HG02610 (cell line): Measurements from ENCODE around the gene DEPDC7.

ENCODE experiments used
- ATAC-seq: cut with Tn5 transposase; IDR thresholded peaks from one replicate; pipeline ENCODE4 v1.9.1; 2021; ENCODE audit warnings: mild to moderate bottlenecking, moderate library complexity; ENCODE audit not compliant: unreplicated experiment

Gene DEPDC7

GRCh38 chr11:33059331-33060007 lies 43.8 kb downstream of the DEPDC7 start:
- ATAC-seq, result no peak

GRCh38 chr11:33060271-33060670 lies 44.6 kb downstream of the DEPDC7 start:
- no peak for ATAC-seq

DNA sequence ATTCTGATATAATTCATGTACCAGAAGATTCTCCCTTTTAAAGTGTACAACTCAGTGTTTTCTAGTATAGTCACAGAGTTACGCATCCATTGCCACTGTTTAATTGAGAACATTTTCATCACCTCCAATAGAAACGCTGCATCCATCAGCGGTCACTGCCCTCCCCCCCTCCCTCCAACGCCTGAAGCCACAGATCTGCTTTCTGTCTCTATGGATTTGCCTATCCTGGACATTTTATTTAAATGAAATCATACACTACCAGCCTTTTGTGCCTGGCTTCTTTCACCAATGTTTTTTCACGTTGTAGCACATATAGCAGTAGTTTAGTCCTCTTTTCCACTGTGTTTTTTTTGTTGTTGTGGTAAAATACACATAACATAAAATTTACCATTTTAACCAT lies 46.5 kb downstream of the DEPDC7 start:
- no peak for ATAC-seq

- ATAC-seq, result peak; percentile 68
Measured at GRCh38 chr11:33063326-33063881, 47.7 kb downstream of the DEPDC7 start.

- no peak for ATAC-seq
Measured at GRCh38 chr11:33064033-33064825, 48.6 kb downstream of the DEPDC7 start.

- ATAC-seq, result no peak
Measured at GRCh38 chr11:33064866-33065265, 49.2 kb downstream of the DEPDC7 start.

DNA sequence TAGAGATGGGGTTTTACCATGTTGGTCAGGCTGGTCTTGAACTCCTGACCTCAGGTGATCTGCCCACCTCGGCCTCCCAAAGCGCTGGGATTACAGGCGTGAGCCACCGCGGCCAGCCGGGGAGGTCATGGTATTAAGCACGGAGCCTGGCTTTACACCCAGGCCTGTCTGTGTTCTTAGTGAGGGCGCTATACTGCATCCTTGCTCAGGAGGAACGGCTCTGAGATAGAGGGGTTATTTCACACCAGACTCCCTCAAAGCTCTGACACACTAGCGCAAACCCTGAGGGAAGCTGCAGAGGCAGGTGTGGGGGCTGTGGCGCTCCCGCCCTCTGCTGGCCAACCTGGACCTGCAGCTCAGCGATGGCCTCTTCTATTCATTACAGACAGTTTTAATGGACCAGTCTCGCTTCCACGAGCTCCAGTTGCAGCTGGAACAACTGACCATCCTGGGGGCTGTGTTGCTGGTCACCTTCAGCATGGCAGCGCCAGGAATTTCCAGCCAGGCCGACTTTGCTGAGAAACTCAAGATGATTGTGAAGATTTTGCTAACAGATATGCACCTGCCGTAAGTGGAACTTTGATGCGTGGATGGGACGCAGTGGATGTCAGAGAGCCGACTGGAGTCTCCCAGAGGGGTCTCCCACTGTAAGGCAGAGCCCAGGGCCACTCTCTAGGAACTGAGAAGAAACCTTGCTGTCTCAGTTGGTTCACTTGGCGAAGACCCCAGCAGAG lies 49.9 kb downstream of the DEPDC7 start:
- ATAC-seq, result peak; percentile 38

GRCh38 chr11:33067294-33067693 lies 51.6 kb downstream of the DEPDC7 start:
- ATAC-seq, result no peak

DNA sequence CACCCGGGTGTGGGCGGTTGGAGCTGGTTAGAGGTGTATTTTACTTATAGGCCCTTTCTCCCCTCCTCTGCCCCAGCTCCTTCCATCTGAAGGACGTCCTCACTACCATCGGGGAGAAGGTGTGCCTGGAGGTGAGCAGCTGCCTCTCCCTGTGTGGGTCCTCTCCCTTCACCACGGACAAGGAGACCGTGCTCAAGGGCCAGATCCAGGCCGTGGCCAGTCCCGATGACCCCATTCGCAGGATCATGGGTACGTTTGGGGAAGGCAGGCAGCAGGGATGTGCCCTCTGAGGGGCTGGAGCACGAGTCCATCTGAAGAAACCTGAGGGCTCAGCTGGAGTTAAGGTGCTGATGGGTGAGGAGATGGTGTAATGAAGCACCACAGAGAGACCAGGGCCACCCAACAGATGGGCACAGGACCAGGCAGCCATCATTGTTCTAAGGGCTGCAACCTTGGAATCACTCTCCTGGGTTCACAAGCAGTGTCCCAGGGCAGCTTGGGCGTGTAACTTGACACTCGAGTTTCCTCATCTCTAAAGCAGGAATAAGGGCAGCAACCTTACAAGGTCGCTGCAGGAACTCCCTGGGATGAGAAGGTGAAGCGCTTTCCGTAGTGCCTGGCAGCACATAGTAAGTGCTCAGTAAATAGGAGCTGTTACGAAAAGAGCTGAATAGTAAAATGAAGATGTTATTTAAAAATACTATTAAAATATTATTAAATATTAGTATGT lies 53.1 kb downstream of the DEPDC7 start:
- no peak for ATAC-seq

- no peak for ATAC-seq
Measured at GRCh38 chr11:33072465-33072864, 56.8 kb downstream of the DEPDC7 start.
